GM21723 (cell line): ENCODE results near the gene DOK5.

ENCODE experiments used
- ATAC-seq: cut with Tn5 transposase; IDR thresholded peaks from one replicate; pipeline ENCODE4 v1.9.1; 2021; ENCODE audit warnings: mild to moderate bottlenecking, moderate library complexity; ENCODE audit not compliant: unreplicated experiment

DOK5 gene

GRCh38 chr20:54640800-54641199 is 165.4 kb downstream of the DOK5 start:
- no peak for ATAC-seq

GRCh38 chr20:54642864-54643667 is 167.7 kb downstream of the DOK5 start:
- ATAC-seq: no peak

- no peak for ATAC-seq
Measured at GRCh38 chr20:54643761-54644160, 168.4 kb downstream of the DOK5 start.

DNA sequence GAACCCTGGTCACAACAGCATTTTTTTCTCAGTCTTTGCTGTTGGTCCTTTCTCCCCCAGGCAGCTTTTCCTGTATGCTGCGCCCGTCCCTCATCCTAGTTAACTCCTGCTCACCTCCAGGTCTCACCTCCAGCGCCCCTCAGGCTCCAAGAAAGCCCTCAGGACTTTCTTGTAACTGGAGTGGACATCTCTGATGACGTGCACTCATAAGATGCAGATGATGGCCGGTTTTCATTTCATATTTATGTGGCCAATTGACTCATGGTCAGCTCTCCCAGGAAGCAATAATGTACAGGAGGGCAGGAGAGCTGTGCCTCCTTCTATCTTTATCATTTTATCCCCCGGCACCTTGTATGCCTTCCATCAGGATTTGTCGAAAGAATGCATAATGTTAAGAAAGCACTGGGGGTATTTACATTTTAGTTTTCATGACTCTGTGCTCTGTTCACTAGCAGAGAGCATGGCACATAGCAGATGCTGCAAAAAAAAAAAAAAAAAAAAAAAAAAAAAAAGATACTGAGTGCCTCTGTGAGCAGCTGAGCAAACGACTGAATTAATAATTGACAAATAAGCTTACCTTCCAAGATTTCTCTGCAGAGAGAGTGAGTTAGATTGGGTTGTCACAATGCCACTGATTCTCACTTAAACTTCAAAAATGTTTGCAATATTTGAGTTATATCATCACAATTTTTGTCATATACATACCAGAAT is 170.2 kb downstream of the DOK5 start:
- ATAC-seq: no peak

DNA sequence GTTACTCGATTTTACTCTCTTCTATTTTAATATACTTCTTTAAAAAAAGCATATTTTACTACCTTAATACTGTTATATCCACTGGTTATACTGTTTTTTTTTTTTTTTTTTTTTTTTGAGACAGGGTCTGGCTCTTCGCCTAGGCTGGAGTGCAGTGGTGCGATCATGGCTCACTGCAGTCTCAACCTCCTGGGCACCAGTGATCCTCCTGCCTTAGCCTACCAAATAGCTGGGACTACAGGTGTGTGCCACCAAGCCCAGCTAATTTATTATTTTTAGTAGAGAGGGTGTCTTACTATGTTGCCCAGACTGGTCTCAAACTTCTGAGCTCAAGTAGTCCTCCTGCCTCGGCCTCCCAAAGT is 170.7 kb downstream of the DOK5 start:
- ATAC-seq: no peak

GRCh38 chr20:54648421-54649142 is 173.2 kb downstream of the DOK5 start:
- no peak for ATAC-seq

DNA sequence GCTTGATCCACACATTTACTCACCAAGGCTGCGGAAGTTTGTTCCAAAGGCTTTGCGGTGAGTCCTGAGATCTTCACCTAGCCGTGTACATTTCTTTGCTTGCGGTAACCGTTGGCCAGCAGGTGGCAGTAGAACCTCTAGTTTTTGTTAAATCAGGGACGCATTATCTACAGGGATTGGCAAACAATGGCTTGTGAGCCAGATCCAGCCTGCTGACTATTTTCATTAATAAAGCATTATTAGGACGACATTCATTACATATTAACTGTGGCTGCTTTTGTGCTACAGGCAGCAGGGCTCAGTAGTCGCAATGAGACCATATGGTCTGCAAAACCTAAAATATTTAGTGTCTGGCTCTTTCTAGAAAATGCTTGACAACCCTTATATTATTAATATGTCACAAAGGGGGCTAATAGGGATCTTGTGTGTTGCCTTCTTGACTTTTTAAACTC is 174.1 kb downstream of the DOK5 start:
- ATAC-seq: no peak

DNA sequence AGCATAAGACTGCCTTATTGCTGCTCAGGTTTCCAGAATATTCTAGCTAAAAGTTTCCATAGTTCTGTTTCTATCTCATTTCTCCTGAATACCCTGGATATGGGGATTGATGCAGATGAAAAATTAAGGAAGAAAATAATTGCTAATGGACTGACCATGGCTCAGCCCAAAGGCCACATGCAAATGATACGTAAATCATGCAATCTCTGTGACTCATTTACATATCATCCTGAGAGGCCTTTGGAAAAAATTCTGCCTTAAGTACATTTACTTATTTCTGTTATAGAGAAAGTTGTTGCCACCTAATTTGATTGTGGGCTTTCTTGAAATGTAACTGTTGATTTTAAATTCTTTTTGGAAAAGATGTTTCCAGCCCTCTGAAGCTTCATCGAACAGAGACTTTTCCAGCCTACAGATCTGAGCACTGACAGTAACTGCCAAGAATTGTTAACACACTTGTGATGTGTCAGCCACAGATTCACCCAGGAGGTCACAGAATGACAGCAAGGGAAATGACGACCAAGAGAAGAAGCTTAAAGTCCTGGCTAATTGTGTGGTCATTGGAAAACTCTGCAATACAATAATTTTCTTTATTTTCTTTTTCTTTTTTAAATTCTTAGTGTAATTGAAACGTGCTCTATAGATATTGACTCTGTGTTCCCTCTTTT is 174.8 kb downstream of the DOK5 start:
- no peak for ATAC-seq

- no peak for ATAC-seq
Measured at GRCh38 chr20:54651252-54651651, 175.9 kb downstream of the DOK5 start.

- no peak for ATAC-seq
Measured at GRCh38 chr20:54654450-54654849, 179.1 kb downstream of the DOK5 start.

GRCh38 chr20:54657268-54657826 is 182.0 kb downstream of the DOK5 start:
- no peak for ATAC-seq

DNA sequence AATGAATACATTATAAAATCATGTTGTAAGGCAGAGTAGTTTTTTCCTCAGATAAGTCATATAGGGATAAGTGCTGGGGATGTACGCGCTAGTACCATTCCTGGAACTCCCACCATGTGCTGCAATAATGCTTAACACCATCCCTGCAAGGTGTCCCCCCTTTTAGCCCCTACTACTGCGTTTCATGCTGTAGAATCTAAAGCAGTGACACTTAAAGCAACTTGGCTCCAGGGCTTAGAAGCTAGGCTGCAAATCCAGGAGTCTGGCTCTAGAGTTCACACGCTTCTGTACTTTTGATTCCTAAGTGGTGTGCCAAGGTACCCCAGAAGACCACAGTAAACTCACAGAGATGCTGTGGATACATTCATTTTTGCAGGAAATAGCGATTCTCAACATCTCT is 183.1 kb downstream of the DOK5 start:
- no peak for ATAC-seq

DNA sequence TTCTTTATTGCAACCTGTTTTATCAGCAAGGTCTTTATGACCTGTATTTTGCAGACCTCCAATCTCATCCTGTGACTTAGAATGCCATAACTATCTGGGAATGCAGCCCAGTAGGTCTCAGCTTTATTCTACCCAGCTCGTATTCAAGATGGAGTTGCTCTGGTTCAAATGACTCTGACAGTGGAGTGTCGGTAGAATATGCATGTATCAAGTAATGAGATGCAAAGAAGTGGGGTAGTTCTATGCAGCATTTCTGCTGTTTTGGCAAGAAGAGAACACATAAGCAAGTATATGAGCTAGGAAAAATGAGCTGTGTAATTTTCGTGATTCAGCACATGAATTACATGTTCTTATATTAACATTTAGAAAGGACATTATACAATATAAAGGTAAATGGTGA is 185.9 kb downstream of the DOK5 start:
- ATAC-seq: no peak

GRCh38 chr20:54661880-54662465 is 186.6 kb downstream of the DOK5 start:
- ATAC-seq: no peak

DNA sequence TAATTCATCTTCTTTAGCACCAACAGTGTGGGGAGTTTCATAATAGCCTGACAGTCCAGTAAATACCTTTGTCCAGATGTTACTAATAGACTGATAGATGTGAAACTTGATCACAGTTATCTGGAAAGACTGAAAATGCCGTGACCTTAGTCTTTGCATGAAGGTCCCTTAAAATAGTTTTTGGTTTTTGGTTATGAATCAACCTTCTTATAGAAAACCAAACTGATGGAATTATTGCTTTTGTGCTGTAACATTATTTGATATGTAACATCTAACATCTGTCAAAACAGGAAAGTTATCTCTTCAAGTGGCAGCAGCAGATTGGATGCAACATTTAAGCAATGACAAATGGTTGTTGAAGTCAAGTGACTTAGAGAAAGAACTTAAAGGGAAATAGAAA is 190.4 kb downstream of the DOK5 start:
- no peak for ATAC-seq

GRCh38 chr20:54668271-54669039 is 193.1 kb downstream of the DOK5 start:
- ATAC-seq: peak; percentile 76

GRCh38 chr20:54669040-54669363 is 193.6 kb downstream of the DOK5 start:
- no peak for ATAC-seq

DNA sequence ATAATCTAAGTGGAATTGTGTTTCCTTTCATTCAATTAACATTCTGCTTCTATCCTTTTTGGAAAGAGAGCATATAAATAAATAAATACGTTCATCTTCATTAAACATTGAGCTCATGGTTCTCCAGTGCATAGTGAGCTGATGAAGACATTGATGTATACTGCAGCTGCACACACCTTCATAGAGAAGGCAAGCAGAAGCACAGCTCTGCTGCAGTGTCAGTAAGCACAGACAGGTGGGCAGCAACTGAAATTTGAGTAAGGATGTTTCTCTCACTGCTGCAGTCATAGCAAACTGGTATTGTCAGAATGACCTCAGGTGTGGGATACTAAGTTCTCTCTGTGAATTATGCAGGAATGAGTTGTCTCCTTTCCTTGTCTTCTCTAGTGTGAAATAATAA is 202.9 kb downstream of the DOK5 start:
- no peak for ATAC-seq

- ATAC-seq: no peak
Measured at GRCh38 chr20:54680439-54680838, 205.0 kb downstream of the DOK5 start.
